LNCAP (cell line): ENCODE measurements around the gene CPEB3.

ENCODE experiments used
- TF ChIP-seq, protein P1 (sequence below): fragments of 450-650 bp; IDR thresholded peaks from 2 replicates; pipeline ENCODE4 v1.5.1; 2017; ENCODE audit warnings: mild to moderate bottlenecking

CPEB3 gene

DNA sequence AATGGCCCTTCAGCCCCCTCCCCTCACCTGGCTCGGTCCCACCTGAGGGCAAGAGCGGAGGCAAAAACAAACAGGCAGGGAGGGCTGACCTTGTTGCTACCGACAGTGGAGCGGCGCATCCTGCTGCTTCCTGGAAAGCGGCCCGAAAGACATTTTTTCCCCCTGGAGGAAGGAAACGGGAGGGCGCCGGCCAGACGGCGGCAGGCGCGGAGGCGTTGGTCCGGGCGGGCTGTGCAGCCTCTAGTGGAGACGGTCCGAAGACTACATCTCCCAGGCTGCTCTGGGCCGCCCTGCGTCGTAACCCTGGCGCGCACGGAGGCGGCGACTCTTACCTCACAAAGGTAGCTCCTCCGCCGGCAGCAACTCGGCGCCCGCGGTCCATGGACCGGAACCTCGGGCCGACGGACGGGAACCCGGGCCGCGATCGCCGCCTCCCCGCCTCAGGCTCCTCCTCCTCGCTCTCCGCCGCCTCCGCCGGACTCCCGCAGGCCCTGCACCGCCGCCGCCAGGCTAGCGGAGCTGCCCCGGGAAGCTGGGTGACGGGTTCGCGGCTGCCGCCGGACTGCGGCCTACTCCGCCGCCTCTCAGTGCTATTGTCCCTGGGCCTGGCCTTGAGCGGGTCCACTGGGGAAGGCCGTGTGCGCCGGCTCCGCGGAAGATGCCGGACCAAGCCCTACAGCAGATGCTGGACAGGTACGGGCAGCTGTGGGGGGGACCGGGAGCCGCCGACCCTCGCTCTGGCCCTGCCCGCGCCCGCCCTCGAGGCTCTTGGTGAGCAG is at the start of gene CPEB3, which contains the start of gene MARCHF5:
CPEB3 (minus strand) TSS at position 242 of the 779 bp plus-strand sequence. CDS start 50,728 bp downstream, outside the sequence.
MARCHF5 (plus strand) TSS at position 331 of the 779 bp plus-strand sequence; CDS start at position 659, 328 bp downstream.
- TF ChIP-seq, protein P1, sequence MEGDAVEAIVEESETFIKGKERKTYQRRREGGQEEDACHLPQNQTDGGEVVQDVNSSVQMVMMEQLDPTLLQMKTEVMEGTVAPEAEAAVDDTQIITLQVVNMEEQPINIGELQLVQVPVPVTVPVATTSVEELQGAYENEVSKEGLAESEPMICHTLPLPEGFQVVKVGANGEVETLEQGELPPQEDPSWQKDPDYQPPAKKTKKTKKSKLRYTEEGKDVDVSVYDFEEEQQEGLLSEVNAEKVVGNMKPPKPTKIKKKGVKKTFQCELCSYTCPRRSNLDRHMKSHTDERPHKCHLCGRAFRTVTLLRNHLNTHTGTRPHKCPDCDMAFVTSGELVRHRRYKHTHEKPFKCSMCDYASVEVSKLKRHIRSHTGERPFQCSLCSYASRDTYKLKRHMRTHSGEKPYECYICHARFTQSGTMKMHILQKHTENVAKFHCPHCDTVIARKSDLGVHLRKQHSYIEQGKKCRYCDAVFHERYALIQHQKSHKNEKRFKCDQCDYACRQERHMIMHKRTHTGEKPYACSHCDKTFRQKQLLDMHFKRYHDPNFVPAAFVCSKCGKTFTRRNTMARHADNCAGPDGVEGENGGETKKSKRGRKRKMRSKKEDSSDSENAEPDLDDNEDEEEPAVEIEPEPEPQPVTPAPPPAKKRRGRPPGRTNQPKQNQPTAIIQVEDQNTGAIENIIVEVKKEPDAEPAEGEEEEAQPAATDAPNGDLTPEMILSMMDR = peak; percentile 35

DNA sequence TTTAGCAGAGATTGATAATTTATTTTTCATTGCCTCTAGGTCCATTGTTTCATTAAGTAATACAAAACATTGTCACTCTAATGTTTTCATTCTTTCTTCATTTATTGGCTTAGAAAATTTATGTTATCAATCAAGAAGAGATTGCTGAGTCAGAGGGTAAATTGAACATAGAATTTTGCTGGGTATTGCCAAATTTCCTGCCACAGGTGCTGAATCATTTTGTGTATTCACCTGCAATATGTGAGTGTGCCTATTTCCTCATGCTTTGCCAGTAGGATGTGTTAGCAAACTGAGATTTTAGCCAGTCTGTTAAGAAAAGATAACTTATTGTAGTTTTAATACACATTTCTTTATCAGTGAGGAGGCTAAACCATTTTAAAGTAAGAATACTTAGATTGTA is 38.1 kb upstream of the CPEB3 start:
- TF ChIP-seq, protein P1 = no peak

DNA sequence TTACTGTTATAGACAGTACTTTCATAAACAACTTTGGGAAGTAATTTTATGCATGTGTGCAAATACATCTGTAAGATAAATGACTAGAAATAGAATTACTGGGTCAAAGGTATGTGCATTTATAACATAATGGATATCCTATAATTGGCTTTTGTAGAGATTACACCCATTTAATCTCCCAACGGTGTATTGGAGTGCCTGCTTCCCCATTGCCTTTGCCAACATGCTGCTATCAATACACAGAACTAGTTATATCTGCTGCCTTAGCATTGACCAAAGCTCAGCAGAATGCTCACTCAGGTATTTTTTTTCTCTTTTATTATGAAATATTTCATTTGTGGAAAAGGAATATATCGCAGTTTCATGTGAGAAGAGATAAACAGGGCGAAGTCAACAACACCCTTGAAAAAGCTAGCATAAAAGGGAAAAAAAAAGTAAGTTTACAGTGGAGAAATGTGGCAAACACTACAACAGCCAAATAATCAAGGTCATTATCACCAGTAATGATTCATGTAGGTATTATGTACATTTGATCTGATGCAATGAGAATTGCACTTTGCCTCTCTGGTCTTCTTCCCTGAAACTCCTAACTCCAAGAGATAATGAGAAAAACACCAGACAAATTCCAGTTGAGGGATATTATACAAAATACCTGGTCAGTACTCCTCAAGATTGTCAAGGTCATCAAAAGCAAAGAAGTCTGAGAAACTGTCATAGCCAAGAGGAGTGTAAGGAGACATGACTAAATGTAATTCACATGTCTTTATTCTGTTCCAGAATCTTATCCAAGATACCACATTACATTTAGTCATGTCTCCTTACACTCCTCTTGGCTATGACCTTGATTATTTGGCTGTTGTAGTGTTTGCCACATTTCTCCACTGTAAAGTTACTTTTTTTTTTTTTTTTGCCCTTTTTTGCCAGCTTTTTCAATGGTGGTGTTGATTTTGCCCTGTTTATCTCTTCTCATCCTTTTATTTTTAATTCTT is 36.9 kb upstream of the CPEB3 start:
- TF ChIP-seq, protein P1 = no peak

DNA sequence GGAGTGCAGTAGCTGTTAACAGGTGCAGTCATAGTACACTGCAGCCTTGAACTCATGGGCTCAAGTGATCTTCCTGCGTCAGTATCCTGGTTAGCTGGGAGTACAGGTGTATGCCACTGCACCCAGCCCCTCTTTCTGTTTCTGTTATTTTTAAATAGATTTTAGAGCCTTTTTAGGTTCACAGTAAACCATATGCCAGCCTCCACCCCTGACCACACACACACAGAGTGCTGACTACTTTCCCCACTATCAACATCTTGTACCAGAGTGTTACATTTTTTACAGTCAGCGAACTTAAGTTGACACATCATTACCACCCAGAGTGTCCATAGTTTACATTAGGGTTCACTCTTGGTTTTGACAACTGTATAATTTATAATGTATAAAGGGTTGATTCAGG is 32.2 kb upstream of the CPEB3 start:
- TF ChIP-seq, protein P1 = no peak

DNA sequence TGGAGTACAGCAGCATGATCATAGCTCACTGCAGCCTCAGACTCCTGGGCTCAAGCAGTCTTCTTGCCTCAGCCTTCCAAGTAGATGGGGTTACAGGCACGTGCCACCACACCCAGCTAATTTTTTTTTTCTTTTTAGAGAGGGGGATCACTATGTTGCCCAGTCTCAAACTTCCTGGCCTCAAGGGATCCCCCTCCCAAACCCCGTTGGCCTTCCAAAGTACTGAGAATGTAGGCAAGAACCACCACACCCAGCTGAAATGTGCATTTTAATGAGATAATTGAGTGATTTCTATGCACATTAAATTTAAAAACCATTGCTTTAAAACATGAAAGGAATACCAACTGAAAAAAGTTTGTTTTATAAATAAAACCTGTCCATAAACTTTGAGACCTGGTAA is 25.7 kb upstream of the CPEB3 start:
- TF ChIP-seq, protein P1 = no peak

DNA sequence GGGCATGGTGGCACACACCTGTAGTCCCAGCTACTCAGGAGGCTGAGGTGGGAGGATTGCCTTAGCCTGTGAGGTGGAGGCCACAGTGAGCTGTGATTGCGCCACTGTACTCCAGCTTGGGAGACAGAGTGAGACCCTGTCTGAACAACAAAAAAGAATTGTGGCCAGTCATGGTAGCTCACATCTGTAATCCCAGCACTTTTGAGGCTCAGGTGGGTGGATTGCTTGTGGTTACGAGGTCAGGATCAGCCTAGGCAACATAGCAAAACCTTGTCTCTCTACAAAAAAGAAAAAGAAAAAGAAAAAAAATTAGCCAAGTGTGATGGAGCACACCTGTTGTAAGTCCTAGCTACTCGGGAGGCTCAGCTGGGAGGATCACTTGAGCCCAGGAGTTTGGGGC is 22.9 kb upstream of the CPEB3 start:
- TF ChIP-seq, protein P1 = no peak

DNA sequence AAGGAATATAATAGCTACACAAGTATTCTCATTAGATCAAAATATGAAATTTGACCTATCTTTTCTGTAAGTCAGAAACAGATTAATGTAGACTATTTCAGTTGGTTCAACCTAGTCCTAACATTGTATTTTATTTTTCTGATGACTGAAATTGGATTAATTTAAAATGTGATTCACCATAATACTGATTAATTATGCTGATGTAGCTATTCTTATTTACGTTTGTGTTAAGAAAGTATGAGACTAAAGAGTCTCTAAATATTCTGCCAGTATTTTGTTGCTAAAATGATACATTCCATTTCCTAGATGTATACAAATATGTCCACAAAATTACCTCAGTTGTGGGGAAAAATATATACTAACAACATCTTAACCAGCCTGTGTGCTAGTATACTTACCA is 18.4 kb upstream of the CPEB3 start:
- TF ChIP-seq, protein P1 = no peak
